Smooth muscle cell (in vitro differentiated cells): Measurements from ENCODE around the gene GPR157. TPM values are rescaled to one million over a fixed set of nuclear protein-coding genes. Genes with fewer than 3 reads are reported as not detected.

Experiments
- DNase-seq: peaks from one replicate; lab custom pipeline; 2025; ENCODE audit not compliant: unreplicated experiment; lab: John Stamatoyannopoulos, UW
- H2AFZ ChIP-seq: fragments of 200-600 bp; sonication (generic); 2 replicates; pipeline ENCODE4 v1.6.0; 2016; ENCODE audit warnings: antibody characterized with exemption, low read depth, mild to moderate bottlenecking
- H3F3A ChIP-seq: fragments of 200-600 bp; sonication (generic); 2 replicates; pipeline ENCODE4 v1.6.0; 2017; ENCODE audit warnings: antibody characterized with exemption, low read depth
- H3K27ac ChIP-seq: fragments of 200-600 bp; sonication (generic); 2 replicates; pipeline ENCODE4 v1.5.1; 2016; ENCODE audit warnings: low read depth, mild to moderate bottlenecking
- H3K27me3 ChIP-seq: fragments of 200-600 bp; sonication (generic); 2 replicates; pipeline ENCODE4 v1.6.1; 2016; ENCODE audit warnings: low read depth, mild to moderate bottlenecking
- H3K36me3 ChIP-seq: fragments of 200-600 bp; sonication (generic); 2 replicates; pipeline ENCODE4 v1.5.1; 2016; ENCODE audit warnings: low read depth
- H3K4me1 ChIP-seq: fragments of 200-600 bp; sonication (generic); 2 replicates; pipeline ENCODE4 v1.5.1; 2016; ENCODE audit warnings: low read depth
- H3K4me2 ChIP-seq: fragments of 200-600 bp; sonication (generic); 2 replicates; pipeline ENCODE4 v1.6.0; 2016; ENCODE audit warnings: mild to moderate bottlenecking
- H3K4me3 ChIP-seq: fragments of 200-600 bp; sonication (generic); 2 replicates; pipeline ENCODE4 v1.5.1; 2016; ENCODE audit warnings: mild to moderate bottlenecking
- H3K79me2 ChIP-seq: fragments of 200-600 bp; sonication (generic); 2 replicates; pipeline ENCODE4 v1.6.0; 2016; ENCODE audit warnings: low read depth, mild to moderate bottlenecking
- H3K9ac ChIP-seq: fragments of 200-600 bp; sonication (generic); 2 replicates; pipeline ENCODE4 v1.6.0; 2016; ENCODE audit warnings: low read depth
- H3K9me3 ChIP-seq: fragments of 200-600 bp; sonication (generic); replicated peaks from 2 replicates; pipeline ENCODE4 v1.5.1; 2016; ENCODE audit warnings: low read depth
- H4K20me1 ChIP-seq: fragments of 200-600 bp; sonication (generic); 2 replicates; pipeline ENCODE4 v1.6.0; 2016; ENCODE audit warnings: low read depth
- WGBS: methylation state at CpG from one replicate; pipeline ENCODE4 v1.1.7; 2016; ENCODE audit warnings: low lambda C conversion rate; 5-methylcytosine and 5-hydroxymethylcytosine counted together
- polyA plus RNA-seq: library from polyadenylated mRNA; unstranded; fragments of >200 nt; fragmentation: Nextera tagmentation; extraction: Ambion mirVana; gene quantifications from 2 replicates; pipeline ENCODE4 v1.2.1, GENCODE V29; 2016
- total RNA-seq: library from RNA; depleted of rRNA; stranded (reverse); fragments of >200 nt; gene quantifications from 2 replicates; pipeline ENCODE4 v1.2.3, GENCODE V29; 2014
- TF ChIP-seq, protein P1 (sequence below): fragments of 200-600 bp; sonication (generic); IDR thresholded peaks from 2 replicates; pipeline ENCODE4 v1.5.1; 2017; ENCODE audit warnings: borderline replicate concordance, mild to moderate bottlenecking, antibody characterized with exemption; ENCODE audit not compliant: insufficient read depth, poor library complexity, severe bottlenecking

Gene GPR157
- total and polyA plus RNA-seq, 2 experiments from 2014 or later = 1.6 to 2.8 TPM

DNA sequence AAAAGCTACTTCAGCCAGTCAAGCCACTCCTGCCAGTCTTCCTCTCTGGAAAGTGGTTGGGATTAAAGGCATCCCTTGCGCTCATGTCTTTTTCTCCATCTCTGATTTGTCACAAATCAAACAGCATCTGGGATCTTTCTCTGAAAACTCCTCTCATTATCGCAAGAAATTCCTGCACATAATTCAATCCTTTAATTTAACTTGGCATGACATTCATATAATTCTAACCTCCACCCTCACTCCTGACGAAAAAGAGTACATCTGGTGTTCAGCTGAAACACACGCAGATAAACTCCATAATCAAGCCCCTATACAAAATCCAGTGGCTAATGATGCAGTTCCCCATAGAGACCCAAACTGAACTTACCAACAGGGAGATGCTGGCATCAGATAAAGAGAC, 40.1 kb downstream of the GPR157 start:
- H3K79me2 ChIP-seq = no peaks in the 10 kb centered on the region
- no peak overlapping the region for H2AFZ ChIP-seq
- H3K36me3 ChIP-seq = no peaks in the 10 kb centered on the region
- H3F3A ChIP-seq = peaks cover 10% of the 10 kb centered on the region
- no peaks in the 10 kb centered on the region for H3K4me1 ChIP-seq
- no peak overlapping the region for H3K27ac ChIP-seq
- TF ChIP-seq, protein P1, sequence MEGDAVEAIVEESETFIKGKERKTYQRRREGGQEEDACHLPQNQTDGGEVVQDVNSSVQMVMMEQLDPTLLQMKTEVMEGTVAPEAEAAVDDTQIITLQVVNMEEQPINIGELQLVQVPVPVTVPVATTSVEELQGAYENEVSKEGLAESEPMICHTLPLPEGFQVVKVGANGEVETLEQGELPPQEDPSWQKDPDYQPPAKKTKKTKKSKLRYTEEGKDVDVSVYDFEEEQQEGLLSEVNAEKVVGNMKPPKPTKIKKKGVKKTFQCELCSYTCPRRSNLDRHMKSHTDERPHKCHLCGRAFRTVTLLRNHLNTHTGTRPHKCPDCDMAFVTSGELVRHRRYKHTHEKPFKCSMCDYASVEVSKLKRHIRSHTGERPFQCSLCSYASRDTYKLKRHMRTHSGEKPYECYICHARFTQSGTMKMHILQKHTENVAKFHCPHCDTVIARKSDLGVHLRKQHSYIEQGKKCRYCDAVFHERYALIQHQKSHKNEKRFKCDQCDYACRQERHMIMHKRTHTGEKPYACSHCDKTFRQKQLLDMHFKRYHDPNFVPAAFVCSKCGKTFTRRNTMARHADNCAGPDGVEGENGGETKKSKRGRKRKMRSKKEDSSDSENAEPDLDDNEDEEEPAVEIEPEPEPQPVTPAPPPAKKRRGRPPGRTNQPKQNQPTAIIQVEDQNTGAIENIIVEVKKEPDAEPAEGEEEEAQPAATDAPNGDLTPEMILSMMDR = no peak
- H3K9ac ChIP-seq = no peak overlapping the region
- no peak overlapping the region for H3K4me2 ChIP-seq
- WGBS = 97% methylated on average over 4 of the region's 4 CpGs
- H3K9me3 ChIP-seq = no peaks in the 10 kb centered on the region
- no peak for DNase-seq
- peaks cover 4% of the 10 kb centered on the region for H3K27me3 ChIP-seq
- no peak overlapping the region for H3K4me3 ChIP-seq
- no peaks in the 10 kb centered on the region for H4K20me1 ChIP-seq

GRCh38 chr1:9087411-9088125, 41.3 kb downstream of the GPR157 start:
- Histone ChIP-seq H4K20me1 (no peaks in the 10 kb centered on the region), H3K27ac (no peak overlapping the region), H3K4me2 (no peak overlapping the region), H3K9me3 (no peaks in the 10 kb centered on the region), H3K36me3 (no peaks in the 10 kb centered on the region), H2AFZ (no peak overlapping the region), H3K79me2 (no peaks in the 10 kb centered on the region), H3K27me3 (peaks cover 4% of the 10 kb centered on the region), H3K4me1 (no peaks in the 10 kb centered on the region), H3K4me3 (no peak overlapping the region), H3F3A (peaks cover 10% of the 10 kb centered on the region), H3K9ac (no peak overlapping the region)
- 89% methylated on average over 12 of the region's 12 CpGs for WGBS
- TF ChIP-seq, protein P1 = no peak
- DNase-seq = no peak

DNA sequence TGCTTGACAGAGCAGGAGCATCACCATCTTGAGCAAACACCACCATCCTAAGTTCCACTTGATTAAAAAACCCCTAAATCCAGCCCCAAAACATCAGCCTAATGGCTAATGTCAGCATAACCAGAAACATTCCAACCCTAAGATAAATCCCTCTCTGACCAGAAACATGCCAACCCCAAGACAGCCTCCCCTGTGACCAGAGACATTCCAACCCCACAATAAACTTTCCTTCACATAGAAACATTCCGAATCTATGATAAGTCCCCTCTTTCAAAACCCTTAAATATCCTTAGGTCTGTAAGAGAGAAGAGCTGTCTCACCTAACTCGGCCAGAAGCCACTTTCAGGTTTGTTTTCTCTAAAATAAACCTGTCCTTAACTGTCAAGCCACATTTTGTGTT, 42.1 kb downstream of the GPR157 start:
- H3K27me3 ChIP-seq = peaks cover 4% of the 10 kb centered on the region
- H2AFZ ChIP-seq = no peak overlapping the region
- no peaks in the 10 kb centered on the region for H3K79me2 ChIP-seq
- TF ChIP-seq, protein P1 = no peak
- H3K9ac ChIP-seq = no peak overlapping the region
- no peak overlapping the region for H3K4me2 ChIP-seq
- H3K4me1 ChIP-seq = no peaks in the 10 kb centered on the region
- no peaks in the 10 kb centered on the region for H4K20me1 ChIP-seq
- H3K36me3 ChIP-seq = no peaks in the 10 kb centered on the region
- no peak overlapping the region for H3K4me3 ChIP-seq
- 42% methylated on average over 2 of the region's 2 CpGs for WGBS
- no peak overlapping the region for H3K27ac ChIP-seq
- H3F3A ChIP-seq = peaks cover 10% of the 10 kb centered on the region
- DNase-seq = no peak
- no peaks in the 10 kb centered on the region for H3K9me3 ChIP-seq

DNA sequence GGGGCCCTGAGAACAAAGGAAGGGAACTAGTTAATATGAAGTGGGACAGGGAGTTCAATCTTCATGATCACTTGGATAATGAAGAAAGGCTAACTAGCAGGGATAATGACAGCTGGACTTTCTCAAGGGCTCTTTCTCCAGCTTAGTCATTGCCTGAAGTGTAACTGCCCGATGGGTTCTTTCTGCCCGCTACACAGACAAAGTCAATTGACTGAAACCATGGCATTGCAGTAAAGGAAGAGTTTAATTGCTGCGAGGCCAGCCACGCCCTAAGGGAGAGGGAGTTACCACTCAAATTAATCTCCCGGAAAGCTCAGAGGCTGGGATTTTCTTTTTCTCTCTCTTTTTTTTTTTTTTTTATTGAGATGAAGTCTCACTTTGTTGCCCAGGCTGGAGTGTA, 42.9 kb downstream of the GPR157 start:
- no peak for DNase-seq
- no peak overlapping the region for H3K9ac ChIP-seq
- no peaks in the 10 kb centered on the region for H3K36me3 ChIP-seq
- H4K20me1 ChIP-seq = no peaks in the 10 kb centered on the region
- H3F3A ChIP-seq = peaks cover 10% of the 10 kb centered on the region
- 30% methylated on average over 5 of the region's 5 CpGs for WGBS
- TF ChIP-seq, protein P1 = no peak
- no peaks in the 10 kb centered on the region for H3K4me1 ChIP-seq
- H2AFZ ChIP-seq = no peak overlapping the region
- H3K27ac ChIP-seq = peak overlapping the region; percentile 8
- no peaks in the 10 kb centered on the region for H3K9me3 ChIP-seq
- H3K79me2 ChIP-seq = no peaks in the 10 kb centered on the region
- H3K27me3 ChIP-seq = peaks cover 2% of the 10 kb centered on the region
- H3K4me3 ChIP-seq = no peak overlapping the region
- peak overlapping the region; percentile 55 for H3K4me2 ChIP-seq
